ENCODE data around the gene UGCG.
"Not testable (repeated sequence)": the region's sequence is repeated elsewhere in the genome, so short reads cannot be mapped to it uniquely, and the experiment has no call there.

The UGCG gene

GRCh38 chr9:111870774-111871498, 25.7 kb upstream of the UGCG start:
- Histone ChIP-seq H3K9me3 (ENCODE audit: control insufficient read depth in 2 of 2, low read length in 2 of 2) (no peaks in the 10 kb centered on the region), H3K27ac (ENCODE audit: low read length) (no peak overlapping the region), H3K4me3 (ENCODE audit: low read length in 2 of 2) (no peak overlapping the region), H3K36me3 (ENCODE audit: control insufficient read depth in 2 of 2, insufficient read depth in 2 of 2, low read length in 2 of 2) (no peaks in the 10 kb centered on the region), H3K4me1 (ENCODE audit: control insufficient read depth, insufficient read depth, low read length) (no peaks in the 10 kb centered on the region), H3K27me3 (ENCODE audit: control insufficient read depth in 1 of 2, insufficient read depth in 2 of 2, low read length in 2 of 2) (no peaks in the 10 kb centered on the region), H3K9ac (ENCODE audit: low read length in 2 of 2) (no peak overlapping the region)

GRCh38 chr9:111871499-111871855, 25.1 kb upstream of the UGCG start:
- Histone ChIP-seq H3K9ac (ENCODE audit: low read length in 2 of 2) (no peak overlapping the region), H3K4me1 (ENCODE audit: control insufficient read depth, insufficient read depth, low read length) (no peaks in the 10 kb centered on the region), H3K27me3 (ENCODE audit: control insufficient read depth in 1 of 2, insufficient read depth in 2 of 2, low read length in 2 of 2) (no peaks in the 10 kb centered on the region), H3K9me3 (ENCODE audit: control insufficient read depth in 2 of 2, low read length in 2 of 2) (no peaks in the 10 kb centered on the region), H3K4me3 (ENCODE audit: low read length in 2 of 2) (no peak overlapping the region), H3K36me3 (ENCODE audit: control insufficient read depth in 2 of 2, insufficient read depth in 2 of 2, low read length in 2 of 2) (no peaks in the 10 kb centered on the region), H3K27ac (ENCODE audit: low read length) (no peak overlapping the region)

GRCh38 chr9:111872886-111873285, 23.7 kb upstream of the UGCG start:
- H3K36me3 ChIP-seq (ENCODE audit: control insufficient read depth in 2 of 2, insufficient read depth in 2 of 2, low read length in 2 of 2) = no peaks in the 10 kb centered on the region
- no peak overlapping the region for H3K4me3 ChIP-seq (ENCODE audit: low read length in 2 of 2)
- H3K9me3 ChIP-seq (ENCODE audit: control insufficient read depth in 2 of 2, low read length in 2 of 2) = no peaks in the 10 kb centered on the region
- no peaks in the 10 kb centered on the region for H3K27me3 ChIP-seq (ENCODE audit: control insufficient read depth in 1 of 2, insufficient read depth in 2 of 2, low read length in 2 of 2)
- H3K27ac ChIP-seq (ENCODE audit: low read length) = no peak overlapping the region
- no peak overlapping the region for H3K9ac ChIP-seq (ENCODE audit: low read length in 2 of 2)
- no peaks in the 10 kb centered on the region for H3K4me1 ChIP-seq (ENCODE audit: control insufficient read depth, insufficient read depth, low read length)

GRCh38 chr9:111873901-111874300, 22.7 kb upstream of the UGCG start:
- Histone ChIP-seq H3K36me3 (ENCODE audit: control insufficient read depth in 2 of 2, insufficient read depth in 2 of 2, low read length in 2 of 2) (no peaks in the 10 kb centered on the region), H3K4me1 (ENCODE audit: control insufficient read depth, insufficient read depth, low read length) (no peaks in the 10 kb centered on the region), H3K27ac (ENCODE audit: low read length) (no peak overlapping the region), H3K4me3 (ENCODE audit: low read length in 2 of 2) (no peak overlapping the region), H3K27me3 (ENCODE audit: control insufficient read depth in 1 of 2, insufficient read depth in 2 of 2, low read length in 2 of 2) (no peaks in the 10 kb centered on the region), H3K9me3 (ENCODE audit: control insufficient read depth in 2 of 2, low read length in 2 of 2) (no peaks in the 10 kb centered on the region), H3K9ac (ENCODE audit: low read length in 2 of 2) (no peak overlapping the region)

GRCh38 chr9:111874500-111874899, 22.1 kb upstream of the UGCG start:
- no peaks in the 10 kb centered on the region for H3K4me1 ChIP-seq (ENCODE audit: control insufficient read depth, insufficient read depth, low read length)
- no peak overlapping the region for H3K27ac ChIP-seq (ENCODE audit: low read length)
- no peaks in the 10 kb centered on the region for H3K36me3 ChIP-seq (ENCODE audit: control insufficient read depth in 2 of 2, insufficient read depth in 2 of 2, low read length in 2 of 2)
- H3K9ac ChIP-seq (ENCODE audit: low read length in 2 of 2) = no peak overlapping the region
- no peaks in the 10 kb centered on the region for H3K27me3 ChIP-seq (ENCODE audit: control insufficient read depth in 1 of 2, insufficient read depth in 2 of 2, low read length in 2 of 2)
- no peaks in the 10 kb centered on the region for H3K9me3 ChIP-seq (ENCODE audit: control insufficient read depth in 2 of 2, low read length in 2 of 2)
- H3K4me3 ChIP-seq (ENCODE audit: low read length in 2 of 2) = no peak overlapping the region

- not testable (repeated sequence) for H3K4me3 ChIP-seq (ENCODE audit: low read length in 2 of 2); H3K9ac ChIP-seq (ENCODE audit: low read length in 2 of 2); H3K9me3 ChIP-seq (ENCODE audit: control insufficient read depth in 2 of 2, low read length in 2 of 2); H3K4me1 ChIP-seq (ENCODE audit: control insufficient read depth, insufficient read depth, low read length); H3K27me3 ChIP-seq (ENCODE audit: control insufficient read depth in 1 of 2, insufficient read depth in 2 of 2, low read length in 2 of 2); H3K36me3 ChIP-seq (ENCODE audit: control insufficient read depth in 2 of 2, insufficient read depth in 2 of 2, low read length in 2 of 2); H3K27ac ChIP-seq (ENCODE audit: low read length)
Observed at GRCh38 chr9:111875291-111875690, 21.3 kb upstream of the UGCG start.

GRCh38 chr9:111875691-111876090, 20.9 kb upstream of the UGCG start:
- H3K36me3 ChIP-seq (ENCODE audit: control insufficient read depth in 2 of 2, insufficient read depth in 2 of 2, low read length in 2 of 2) = not testable (repeated sequence)

GRCh38 chr9:111876179-111876578, 20.4 kb upstream of the UGCG start:
- Histone ChIP-seq H3K4me3 (ENCODE audit: low read length in 2 of 2) (no peak overlapping the region), H3K9me3 (ENCODE audit: control insufficient read depth in 2 of 2, low read length in 2 of 2) (no peaks in the 10 kb centered on the region), H3K27me3 (ENCODE audit: control insufficient read depth in 1 of 2, insufficient read depth in 2 of 2, low read length in 2 of 2) (no peaks in the 10 kb centered on the region), H3K36me3 (ENCODE audit: control insufficient read depth in 2 of 2, insufficient read depth in 2 of 2, low read length in 2 of 2) (no peaks in the 10 kb centered on the region), H3K27ac (ENCODE audit: low read length) (no peak overlapping the region), H3K9ac (ENCODE audit: low read length in 2 of 2) (no peak overlapping the region), H3K4me1 (ENCODE audit: control insufficient read depth, insufficient read depth, low read length) (no peaks in the 10 kb centered on the region)

More at GRCh38 chr9:111875691-111876090, 20.9 kb upstream of the UGCG start:
- H3K9ac ChIP-seq (ENCODE audit: low read length in 2 of 2); H3K4me3 ChIP-seq (ENCODE audit: low read length in 2 of 2); H3K27ac ChIP-seq (ENCODE audit: low read length); H3K4me1 ChIP-seq (ENCODE audit: control insufficient read depth, insufficient read depth, low read length); H3K9me3 ChIP-seq (ENCODE audit: control insufficient read depth in 2 of 2, low read length in 2 of 2); H3K27me3 ChIP-seq (ENCODE audit: control insufficient read depth in 1 of 2, insufficient read depth in 2 of 2, low read length in 2 of 2): not testable (repeated sequence)

- Histone ChIP-seq H3K27me3 (ENCODE audit: control insufficient read depth in 1 of 2, insufficient read depth in 2 of 2, low read length in 2 of 2) (no peaks in the 10 kb centered on the region), H3K9me3 (ENCODE audit: control insufficient read depth in 2 of 2, low read length in 2 of 2) (no peaks in the 10 kb centered on the region), H3K9ac (ENCODE audit: low read length in 2 of 2) (no peak overlapping the region), H3K4me1 (ENCODE audit: control insufficient read depth, insufficient read depth, low read length) (no peaks in the 10 kb centered on the region), H3K36me3 (ENCODE audit: control insufficient read depth in 2 of 2, insufficient read depth in 2 of 2, low read length in 2 of 2) (no peaks in the 10 kb centered on the region), H3K27ac (ENCODE audit: low read length) (no peak overlapping the region), H3K4me3 (ENCODE audit: low read length in 2 of 2) (no peak overlapping the region)
Observed at GRCh38 chr9:111877420-111877819, 19.2 kb upstream of the UGCG start.

GRCh38 chr9:111878946-111879345, 17.7 kb upstream of the UGCG start:
- no peaks in the 10 kb centered on the region for H3K27me3 ChIP-seq (ENCODE audit: control insufficient read depth in 1 of 2, insufficient read depth in 2 of 2, low read length in 2 of 2)
- no peaks in the 10 kb centered on the region for H3K4me1 ChIP-seq (ENCODE audit: control insufficient read depth, insufficient read depth, low read length)
- no peak overlapping the region for H3K4me3 ChIP-seq (ENCODE audit: low read length in 2 of 2)
- no peaks in the 10 kb centered on the region for H3K36me3 ChIP-seq (ENCODE audit: control insufficient read depth in 2 of 2, insufficient read depth in 2 of 2, low read length in 2 of 2)
- no peak overlapping the region for H3K9ac ChIP-seq (ENCODE audit: low read length in 2 of 2)
- H3K27ac ChIP-seq (ENCODE audit: low read length) = no peak overlapping the region
- no peaks in the 10 kb centered on the region for H3K9me3 ChIP-seq (ENCODE audit: control insufficient read depth in 2 of 2, low read length in 2 of 2)

- no peak overlapping the region for H3K9ac ChIP-seq (ENCODE audit: low read length in 2 of 2)
- H3K36me3 ChIP-seq (ENCODE audit: control insufficient read depth in 2 of 2, insufficient read depth in 2 of 2, low read length in 2 of 2) = no peaks in the 10 kb centered on the region
- no peak overlapping the region for H3K27ac ChIP-seq (ENCODE audit: low read length)
- no peaks in the 10 kb centered on the region for H3K4me1 ChIP-seq (ENCODE audit: control insufficient read depth, insufficient read depth, low read length)
- H3K4me3 ChIP-seq (ENCODE audit: low read length in 2 of 2) = no peak overlapping the region
- no peaks in the 10 kb centered on the region for H3K9me3 ChIP-seq (ENCODE audit: control insufficient read depth in 2 of 2, low read length in 2 of 2)
- no peaks in the 10 kb centered on the region for H3K27me3 ChIP-seq (ENCODE audit: control insufficient read depth in 1 of 2, insufficient read depth in 2 of 2, low read length in 2 of 2)
Observed at GRCh38 chr9:111886983-111887718, 9.5 kb upstream of the UGCG start.
